HG03565 (cell line): Measurements from ENCODE around the gene PPP2R2C.

Source experiments
- ATAC-seq: cut with Tn5 transposase; IDR thresholded peaks from one replicate; pipeline ENCODE4 v1.9.1; 2021; ENCODE audit warnings: mild to moderate bottlenecking, moderate library complexity; ENCODE audit not compliant: unreplicated experiment

PPP2R2C gene

GRCh38 chr4:6449746-6450369, 22.6 kb downstream of the PPP2R2C start:
- ATAC-seq, result no peak

GRCh38 chr4:6449335-6449734, 23.1 kb downstream of the PPP2R2C start:
- no peak for ATAC-seq

GRCh38 chr4:6448476-6449170, 23.8 kb downstream of the PPP2R2C start:
- no peak for ATAC-seq

GRCh38 chr4:6447672-6448171, 24.7 kb downstream of the PPP2R2C start:
- no peak for ATAC-seq

- ATAC-seq, result no peak
These were observed 25.6 kb downstream of the PPP2R2C start for GRCh38 chr4:6446538-6447451.

- ATAC-seq, result no peak
These were observed 26.3 kb downstream of the PPP2R2C start for GRCh38 chr4:6446130-6446482.

GRCh38 chr4:6445403-6446129, 26.8 kb downstream of the PPP2R2C start:
- ATAC-seq, result no peak

GRCh38 chr4:6444582-6444981, 27.8 kb downstream of the PPP2R2C start:
- ATAC-seq, result no peak

- ATAC-seq, result no peak
These were observed 29.1 kb downstream of the PPP2R2C start for GRCh38 chr4:6443035-6444023.

- ATAC-seq, result no peak
These were observed 29.9 kb downstream of the PPP2R2C start for GRCh38 chr4:6442555-6442954.

GRCh38 chr4:6441758-6442157, 30.7 kb downstream of the PPP2R2C start:
- no peak for ATAC-seq

- no peak for ATAC-seq
These were observed 31.2 kb downstream of the PPP2R2C start for GRCh38 chr4:6441202-6441582.

- no peak for ATAC-seq
These were observed 31.8 kb downstream of the PPP2R2C start for GRCh38 chr4:6440506-6441201.

- no peak for ATAC-seq
These were observed 33.2 kb downstream of the PPP2R2C start for GRCh38 chr4:6439120-6439762.

GRCh38 chr4:6437826-6438238, 34.6 kb downstream of the PPP2R2C start:
- ATAC-seq, result no peak

GRCh38 chr4:6435010-6435409, 37.4 kb downstream of the PPP2R2C start:
- no peak for ATAC-seq

- ATAC-seq, result no peak
These were observed 41.5 kb downstream of the PPP2R2C start for GRCh38 chr4:6430927-6431326.

- no peak for ATAC-seq
These were observed 44.8 kb downstream of the PPP2R2C start for GRCh38 chr4:6427439-6428090.
